ENCODE results near the gene KANK3. TPM values are rescaled to one million over a fixed set of nuclear protein-coding genes. Genes with fewer than 3 reads are reported as not detected.
"Not testable (repeated sequence)": the region's sequence is repeated elsewhere in the genome, so short reads cannot be mapped to it uniquely, and the experiment has no call there.

The KANK3 gene
- total RNA-seq, 1 experiment from 2014 or later: 1.2 TPM

DNA sequence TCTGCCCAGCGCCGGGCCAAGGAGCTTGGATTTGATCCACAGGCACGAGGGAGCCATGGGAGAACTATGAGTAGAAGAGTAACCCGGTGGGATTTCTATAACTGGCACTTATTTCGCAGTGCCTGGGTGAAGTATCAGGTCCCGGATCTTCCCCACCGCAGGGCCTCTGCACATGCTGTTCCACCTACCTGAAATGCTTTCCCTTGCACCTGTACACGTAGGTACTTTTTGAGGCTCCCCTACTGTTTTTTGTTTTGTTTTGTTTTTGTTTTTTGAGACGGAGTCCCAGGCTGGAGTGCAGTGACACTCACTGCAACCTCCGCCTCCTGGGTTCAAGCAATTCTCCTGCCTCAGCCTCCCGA, 402 bp upstream of the KANK3 start:
- H3K4me3 Mint-ChIP-seq (ENCODE audit: unreplicated experiment): no peak overlapping the region
- ChIA-PET CTCF (interaction anchor here (2.2 kb wide), 1 partner anchor 11 kb away, joined by 20 read pairs; no protein-coding TSS in a partner anchor), POLR2A (interaction anchor here (1.1 to 1.2 kb wide), 2 partner anchors 9 to 19 kb away, joined by 3 to 4 read pairs; no protein-coding TSS in a partner anchor)
- H3K36me3 Mint-ChIP-seq (ENCODE audit: insufficient read depth, unreplicated experiment): peaks cover 6% of the 10 kb centered on the region
- intact Hi-C loops (cut with micrococcal nuclease): loop anchor here (10.0 kb wide), 1 partner anchor 731 kb away; no protein-coding TSS in a partner anchor
- H3K9me3 Mint-ChIP-seq (ENCODE audit: unreplicated experiment): no peaks in the 10 kb centered on the region
- no peaks in the 10 kb centered on the region for H3K27me3 Mint-ChIP-seq (ENCODE audit: insufficient read depth, unreplicated experiment)
- no peak for TF ChIP-seq CTCF (IDR thresholded peaks at IDR 0.05; ENCODE audit: unreplicated experiment)
- no TSS peak for BruUV-seq (replicated peaks)
- H3K4me1 Mint-ChIP-seq (ENCODE audit: insufficient read depth, unreplicated experiment): no peaks in the 10 kb centered on the region
- DNase-seq (ENCODE audit: unreplicated experiment): no peak
- H3K27ac Mint-ChIP-seq (ENCODE audit: low read depth, unreplicated experiment): no peak overlapping the region

GRCh38 chr19:8342316-8342683, 762 bp downstream of the KANK3 start:
- POLR2A ChIA-PET: no interaction called here
- H3K27me3 Mint-ChIP-seq (ENCODE audit: insufficient read depth, unreplicated experiment): no peaks in the 10 kb centered on the region
- no TSS peak for BruUV-seq (replicated peaks)
- no peak for DNase-seq (ENCODE audit: unreplicated experiment)
- H3K9me3 Mint-ChIP-seq (ENCODE audit: unreplicated experiment): no peaks in the 10 kb centered on the region
- H3K36me3 Mint-ChIP-seq (ENCODE audit: insufficient read depth, unreplicated experiment): peaks cover 6% of the 10 kb centered on the region
- CTCF ChIA-PET: interaction anchor here (0.6 kb wide), 1 partner anchor 9 kb away, joined by 3 read pairs; no protein-coding TSS in a partner anchor
- intact Hi-C loops (cut with micrococcal nuclease): loop anchor here (10.0 kb wide), 1 partner anchor 733 kb away; no protein-coding TSS in a partner anchor
- H3K4me1 Mint-ChIP-seq (ENCODE audit: insufficient read depth, unreplicated experiment): no peaks in the 10 kb centered on the region
- H3K4me3 Mint-ChIP-seq (ENCODE audit: unreplicated experiment): no peak overlapping the region
- TF ChIP-seq CTCF (IDR thresholded peaks at IDR 0.05; ENCODE audit: unreplicated experiment): no peak
- H3K27ac Mint-ChIP-seq (ENCODE audit: low read depth, unreplicated experiment): no peak overlapping the region

DNA sequence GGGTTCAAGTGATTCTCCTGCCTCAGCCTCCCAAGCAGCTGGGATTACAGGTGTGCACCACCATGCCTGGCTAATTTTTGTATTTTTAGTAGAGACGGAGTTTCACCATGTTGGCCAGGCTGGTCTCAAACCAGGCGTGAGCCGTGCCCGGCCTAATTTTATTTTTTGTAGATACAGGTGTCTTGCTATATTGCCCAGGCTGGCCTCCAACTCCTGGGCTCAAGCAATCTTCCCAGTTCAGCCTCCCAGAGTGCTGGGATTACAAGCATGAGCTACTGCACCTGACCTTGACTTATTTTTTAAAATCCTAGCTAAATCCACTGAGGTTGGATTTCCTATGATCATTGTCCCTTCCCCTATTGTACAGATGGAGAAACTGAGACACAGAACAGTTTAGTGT, 1.6 kb downstream of the KANK3 start:
- H3K27me3 Mint-ChIP-seq (ENCODE audit: insufficient read depth, unreplicated experiment); H3K27ac Mint-ChIP-seq (ENCODE audit: low read depth, unreplicated experiment); DNase-seq (ENCODE audit: unreplicated experiment); BruUV-seq (replicated peaks); H3K4me1 Mint-ChIP-seq (ENCODE audit: insufficient read depth, unreplicated experiment); POLR2A ChIA-PET; H3K4me3 Mint-ChIP-seq (ENCODE audit: unreplicated experiment); H3K36me3 Mint-ChIP-seq (ENCODE audit: insufficient read depth, unreplicated experiment); H3K9me3 Mint-ChIP-seq (ENCODE audit: unreplicated experiment): not testable (repeated sequence)
- intact Hi-C loops (cut with micrococcal nuclease): loop anchor here (10.0 kb wide), 1 partner anchor 733 kb away; no protein-coding TSS in a partner anchor
- CTCF ChIA-PET: interaction anchor here (1.3 to 2.5 kb wide), 2 partner anchors 11 to 22 kb away, joined by 7 to 13 read pairs; no protein-coding TSS in a partner anchor

- H3K9me3 Mint-ChIP-seq (ENCODE audit: unreplicated experiment): no peaks in the 10 kb centered on the region
- ChIA-PET CTCF (interaction anchor here (0.6 to 2.5 kb wide), 4 partner anchors 12 to 37 kb away, joined by 3 to 13 read pairs (median 5); no protein-coding TSS in a partner anchor), POLR2A (interaction anchor here (0.6 kb wide), 1 partner anchor 675 kb away, joined by 3 read pairs; no protein-coding TSS in a partner anchor)
- no peak overlapping the region for H3K4me3 Mint-ChIP-seq (ENCODE audit: unreplicated experiment)
- peaks cover 6% of the 10 kb centered on the region for H3K36me3 Mint-ChIP-seq (ENCODE audit: insufficient read depth, unreplicated experiment)
- intact Hi-C loops (cut with micrococcal nuclease): loop anchor here (10.0 kb wide), 1 partner anchor 734 kb away; no protein-coding TSS in a partner anchor
- TF ChIP-seq CTCF (IDR thresholded peaks at IDR 0.05; ENCODE audit: unreplicated experiment): no peak
- DNase-seq (ENCODE audit: unreplicated experiment): no peak
- no peak overlapping the region for H3K27ac Mint-ChIP-seq (ENCODE audit: low read depth, unreplicated experiment)
- H3K27me3 Mint-ChIP-seq (ENCODE audit: insufficient read depth, unreplicated experiment): no peaks in the 10 kb centered on the region
- H3K4me1 Mint-ChIP-seq (ENCODE audit: insufficient read depth, unreplicated experiment): no peaks in the 10 kb centered on the region
- no TSS peak for BruUV-seq (replicated peaks)
These were observed 2.5 kb downstream of the KANK3 start for GRCh38 chr19:8340341-8341096.
